Neuronal stem cell (in vitro differentiated cells): ENCODE results near the gene SMIM35.

ENCODE experiments used
- DNase-seq: peaks from one replicate; pipeline ENCODE4 v3.0.0-alpha.2; 2013; ENCODE audit warnings: low spot score
- H2AFZ ChIP-seq: one replicate; pipeline ENCODE4 v1.6.1; 2013; ENCODE audit warnings: mild to moderate bottlenecking, low read length, inconsistent platforms
- H2AK5ac ChIP-seq: 2 replicates; pipeline ENCODE4 v1.6.1; 2013; ENCODE audit warnings: low read depth, mild to moderate bottlenecking, inconsistent platforms, low read length, moderate library complexity, mixed read lengths
- H2BK120ac ChIP-seq: 2 replicates; pipeline ENCODE4 v1.6.1; 2013; ENCODE audit warnings: low read depth, mild to moderate bottlenecking, inconsistent platforms, low read length, moderate library complexity, mixed read lengths
- H2BK12ac ChIP-seq: one replicate; pipeline ENCODE4 v1.6.1; 2013; ENCODE audit warnings: low read length, inconsistent platforms
- H2BK15ac ChIP-seq: 2 replicates; pipeline ENCODE4 v1.6.1; 2013; ENCODE audit warnings: mild to moderate bottlenecking, low read length, inconsistent platforms, mixed read lengths
- H2BK5ac ChIP-seq: one replicate; pipeline ENCODE4 v1.6.1; 2013; ENCODE audit warnings: inconsistent platforms, mild to moderate bottlenecking, low read length, moderate library complexity
- H3K14ac ChIP-seq: one replicate; pipeline ENCODE4 v1.6.1; 2013; ENCODE audit warnings: low read length, inconsistent platforms
- H3K18ac ChIP-seq: 2 replicates; pipeline ENCODE4 v1.6.1; 2013; ENCODE audit warnings: low read length, inconsistent platforms
- H3K23ac ChIP-seq: 2 replicates; pipeline ENCODE4 v1.6.1; 2013; ENCODE audit warnings: low read depth, mild to moderate bottlenecking, mixed read lengths, low read length, inconsistent platforms; ENCODE audit not compliant: poor library complexity
- H3K27ac ChIP-seq: replicated peaks from 3 replicates; pipeline ENCODE4 v1.5.1; 2013; ENCODE audit warnings: low read length, inconsistent platforms
- H3K27me3 ChIP-seq, 3 experiments: 2 replicates each; pipeline ENCODE4 v1.6.1; 2013; ENCODE audit warnings: low read length in 3 of 3, mild to moderate bottlenecking in 2 of 3, inconsistent platforms in 1 of 3, low read depth in 1 of 3, mixed read lengths in 1 of 3, moderate library complexity in 1 of 3; ENCODE audit not compliant: control insufficient read depth in 3 of 3, insufficient read depth in 3 of 3
- H3K36me3 ChIP-seq, 2 donors: replicated peaks in 1 of 2; 2 replicates each; pipeline ENCODE4 v1.6.1; 2013; ENCODE audit warnings: low read length in 2 of 2; ENCODE audit not compliant: control insufficient read depth in 2 of 2, insufficient read depth in 2 of 2
- H3K4ac ChIP-seq: 2 replicates; pipeline ENCODE4 v1.6.1; 2013; ENCODE audit warnings: inconsistent platforms, mild to moderate bottlenecking, low read length, moderate library complexity
- H3K4me1 ChIP-seq, 2 donors: 1 replicate in 1 of 2; 2 replicates in 1 of 2; pipeline ENCODE4 v1.6.1; 2013; ENCODE audit warnings: low read length in 2 of 2, low read depth in 1 of 2; ENCODE audit not compliant: control insufficient read depth in 2 of 2, insufficient read depth in 1 of 2
- H3K4me2 ChIP-seq: one replicate; pipeline ENCODE4 v1.6.1; 2013; ENCODE audit warnings: mild to moderate bottlenecking, low read length, inconsistent platforms; ENCODE audit not compliant: insufficient read depth, poor library complexity, severe bottlenecking
- H3K4me3 ChIP-seq, 2 donors: 2 replicates each; pipeline ENCODE4 v1.5.1; 2013; ENCODE audit warnings: low read length in 2 of 2, mild to moderate bottlenecking in 2 of 2, inconsistent platforms in 1 of 2, moderate library complexity in 1 of 2
- H3K79me1 ChIP-seq: one replicate; pipeline ENCODE4 v1.6.1; 2013; ENCODE audit warnings: low read depth, mild to moderate bottlenecking, inconsistent platforms, low read length, moderate library complexity
- H3K9ac ChIP-seq: one replicate; pipeline ENCODE4 v1.6.1; 2013; ENCODE audit warnings: mild to moderate bottlenecking, low read depth, low read length, inconsistent platforms; ENCODE audit not compliant: poor library complexity
- H3K9me3 ChIP-seq, 2 donors: replicated peaks in 1 of 2; 2 replicates each; pipeline versions ENCODE3 to v1.6.1; 2013; ENCODE audit warnings: low read length in 2 of 2, mild to moderate bottlenecking in 2 of 2, inconsistent platforms in 1 of 2, low read depth in 1 of 2, mixed read lengths in 1 of 2, moderate library complexity in 1 of 2; ENCODE audit not compliant: control insufficient read depth in 2 of 2, insufficient read depth in 1 of 2
- H4K8ac ChIP-seq: one replicate; pipeline ENCODE4 v1.6.1; 2013; ENCODE audit warnings: low read depth, mild to moderate bottlenecking, inconsistent platforms, low read length, moderate library complexity
- H4K91ac ChIP-seq: one replicate; pipeline ENCODE4 v1.6.1; 2013; ENCODE audit warnings: low read length, low read depth, mild to moderate bottlenecking, inconsistent platforms; ENCODE audit not compliant: poor library complexity
- WGBS, 2 donors: extraction: QIAGEN DNeasy Blood & Tissue Kit; methylation state at CpG; one replicate each; pipeline ENCODE4 v1.1.7; 2013; ENCODE audit warnings: missing lambda C conversion rate in 2 of 2, mixed read lengths in 1 of 2; ENCODE audit not compliant: insufficient read length in 2 of 2, insufficient replicate concordance in 1 of 2; ENCODE audit errors: extremely low coverage in 2 of 2; 5-methylcytosine and 5-hydroxymethylcytosine counted together

The SMIM35 gene

GRCh38 chr11:118048472-118049370, 38.0 kb downstream of the SMIM35 start:
- WGBS, 2 donors: no CpG with 5 or more reads among the region's 11 CpGs
- DNase-seq: no peak

DNA sequence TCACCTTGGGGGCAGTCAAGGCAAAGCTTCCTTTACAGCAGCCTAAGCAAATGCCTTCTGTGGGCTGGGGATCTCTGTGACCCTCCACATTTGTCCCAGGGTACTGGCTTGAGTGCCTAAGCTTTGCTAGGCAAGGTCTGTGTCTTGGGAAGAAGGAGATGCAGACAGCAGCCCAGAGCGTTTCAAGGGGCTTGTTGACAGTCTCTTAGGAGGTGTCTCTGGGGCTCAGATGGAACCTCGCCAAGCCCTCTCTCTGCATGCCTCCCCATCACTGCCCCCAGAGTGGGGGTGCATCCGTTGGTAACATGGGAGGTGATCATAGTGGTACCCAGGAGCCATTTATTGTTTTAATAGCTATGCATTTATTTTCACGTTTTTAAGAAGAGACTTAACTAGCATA, 39.0 kb downstream of the SMIM35 start:
- no peak overlapping the region for H3K18ac ChIP-seq
- WGBS, 2 donors: no CpG with 5 or more reads among the region's 4 CpGs
- no peak overlapping the region for H4K8ac ChIP-seq
- H2AFZ ChIP-seq: no peak overlapping the region
- H3K36me3 ChIP-seq: no peaks in the 10 kb centered on the region
- peaks cover 0 to 25% (median 0%) of the 10 kb centered on the region in 3 experiments for H3K27me3 ChIP-seq
- no peak overlapping the region for H2BK12ac ChIP-seq
- no peak overlapping the region for H3K23ac ChIP-seq
- no peaks in the 10 kb centered on the region for H3K4me1 ChIP-seq
- H3K4me3 ChIP-seq: no peak overlapping the region
- no peaks in the 10 kb centered on the region for H3K79me1 ChIP-seq
- H2AK5ac ChIP-seq: no peak overlapping the region
- no peak overlapping the region for H3K4ac ChIP-seq
- H4K91ac ChIP-seq: no peak overlapping the region
- H3K9ac ChIP-seq: no peak overlapping the region
- H2BK15ac ChIP-seq: no peak overlapping the region
- H3K27ac ChIP-seq: no peak overlapping the region
- no peak overlapping the region for H2BK5ac ChIP-seq
- H3K9me3 ChIP-seq: no peaks in the 10 kb centered on the region
- H3K4me2 ChIP-seq: no peak overlapping the region
- no peak for DNase-seq
- no peak overlapping the region for H2BK120ac ChIP-seq
- no peak overlapping the region for H3K14ac ChIP-seq

More at GRCh38 chr11:118048472-118049370, 38.0 kb downstream of the SMIM35 start:
- no peak overlapping the region for H2BK15ac ChIP-seq
- H3K9me3 ChIP-seq: no peaks in the 10 kb centered on the region
- no peaks in the 10 kb centered on the region for H3K79me1 ChIP-seq
- no peak overlapping the region for H3K9ac ChIP-seq
- no peaks in the 10 kb centered on the region for H3K36me3 ChIP-seq
- H2BK120ac ChIP-seq: no peak overlapping the region
- no peak overlapping the region for H2AFZ ChIP-seq
- H4K91ac ChIP-seq: no peak overlapping the region
- peaks cover 0 to 25% (median 0%) of the 10 kb centered on the region in 3 experiments for H3K27me3 ChIP-seq
- no peak overlapping the region for H3K4me2 ChIP-seq
- H3K4me3 ChIP-seq: no peak overlapping the region
- H2AK5ac ChIP-seq: no peak overlapping the region
- H3K14ac ChIP-seq: no peak overlapping the region
- H3K18ac ChIP-seq: no peak overlapping the region
- H3K4ac ChIP-seq: no peak overlapping the region
- H2BK5ac ChIP-seq: no peak overlapping the region
- no peak overlapping the region for H3K27ac ChIP-seq
- no peak overlapping the region for H4K8ac ChIP-seq
- H2BK12ac ChIP-seq: no peak overlapping the region
- no peak overlapping the region for H3K23ac ChIP-seq
- no peaks in the 10 kb centered on the region for H3K4me1 ChIP-seq

DNA sequence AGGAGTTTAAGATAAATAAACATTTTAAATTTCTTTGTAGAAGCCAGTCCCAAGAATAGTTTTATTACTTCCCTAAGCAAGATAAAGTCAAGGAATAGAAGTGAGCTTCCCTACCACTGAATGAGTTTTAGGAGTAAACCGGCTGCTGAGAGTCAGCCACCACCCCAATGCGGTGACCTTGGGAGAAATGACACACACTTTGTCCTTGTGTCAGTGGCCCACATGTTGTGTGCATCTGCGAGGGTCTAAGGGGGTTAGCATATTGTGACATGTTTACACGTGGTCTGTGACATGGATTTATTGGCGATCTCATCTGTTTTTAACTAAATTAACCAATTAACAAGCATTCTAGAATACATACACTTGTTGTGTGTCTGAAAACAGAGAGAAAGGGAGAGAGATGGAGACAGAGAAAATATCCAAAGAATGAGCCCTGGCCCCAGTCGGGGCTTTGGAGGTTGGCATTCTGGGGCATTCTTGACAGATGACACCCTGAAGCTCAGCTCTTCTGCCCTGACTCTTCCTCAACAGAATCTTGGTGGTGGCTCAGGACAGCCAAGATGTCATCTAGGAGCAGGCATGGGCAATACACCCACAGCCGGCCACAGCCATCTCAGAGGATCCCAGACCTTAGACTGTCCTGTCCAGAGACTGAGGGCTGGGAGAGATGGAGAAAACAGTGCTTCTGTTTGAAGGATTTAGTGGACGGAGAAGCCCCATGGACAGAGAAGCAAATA, 39.6 kb downstream of the SMIM35 start:
- Histone ChIP-seq H3K4me3 (no peak overlapping the region), H4K91ac (no peak overlapping the region), H2AK5ac (no peak overlapping the region), H3K23ac (no peak overlapping the region), H4K8ac (no peak overlapping the region), H3K9ac (no peak overlapping the region), H3K4ac (no peak overlapping the region), H2BK5ac (no peak overlapping the region), H2BK15ac (no peak overlapping the region), H3K4me1 (no peaks in the 10 kb centered on the region), H3K9me3 (no peaks in the 10 kb centered on the region), H3K4me2 (no peak overlapping the region), H2BK12ac (no peak overlapping the region), H3K79me1 (no peaks in the 10 kb centered on the region), H2BK120ac (no peak overlapping the region), H3K18ac (no peak overlapping the region), H3K14ac (no peak overlapping the region), H2AFZ (no peak overlapping the region), H3K27me3 (peaks cover 0 to 25% (median 0%) of the 10 kb centered on the region in 3 experiments), H3K36me3 (no peaks in the 10 kb centered on the region), H3K27ac (no peak overlapping the region)
- WGBS, 2 donors: no CpG with 5 or more reads among the region's 8 CpGs
- no peak for DNase-seq
